Measurements from ENCODE around the gene CPE. TPM values are rescaled to one million over a fixed set of nuclear protein-coding genes. Genes with fewer than 3 reads are reported as not detected.

The CPE gene
- total and polyA plus RNA-seq, 10 of the 15 experiments (the other 5 are each of a cell fraction or from before 2014, with no cell fraction given): 0.05 to 0.14 TPM; not detected in 8

DNA sequence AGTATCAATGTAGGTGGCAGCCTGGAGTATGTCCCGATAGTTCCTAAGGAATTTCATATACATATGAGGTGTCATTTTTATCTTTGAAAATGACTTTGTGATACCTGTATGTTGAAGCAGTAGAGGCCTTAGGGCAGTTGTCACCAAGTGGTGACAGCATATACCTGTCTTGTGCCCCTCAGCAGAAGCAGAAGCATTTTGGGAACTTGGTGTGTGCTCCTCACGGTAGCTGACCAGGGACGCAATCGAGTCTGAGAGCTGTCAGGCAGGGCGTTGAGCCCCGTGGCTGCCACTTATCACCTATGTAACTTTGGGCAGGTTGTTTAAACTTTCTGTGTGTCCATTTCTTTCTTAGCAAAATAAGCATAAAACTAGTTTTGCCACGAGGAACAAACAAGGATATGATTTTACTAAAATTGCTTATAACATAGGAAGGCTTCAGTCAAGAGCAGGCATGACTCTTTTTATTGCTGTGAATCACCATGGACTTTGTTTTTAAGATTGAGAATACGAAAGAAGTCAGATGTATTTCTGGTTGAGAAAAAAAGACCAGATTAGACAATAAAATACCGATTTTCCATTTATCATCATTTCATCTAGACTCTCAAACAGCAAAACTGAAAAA, 161.5 kb downstream of the CPE start (continued):
- TF ChIP-seq, protein P1, sequence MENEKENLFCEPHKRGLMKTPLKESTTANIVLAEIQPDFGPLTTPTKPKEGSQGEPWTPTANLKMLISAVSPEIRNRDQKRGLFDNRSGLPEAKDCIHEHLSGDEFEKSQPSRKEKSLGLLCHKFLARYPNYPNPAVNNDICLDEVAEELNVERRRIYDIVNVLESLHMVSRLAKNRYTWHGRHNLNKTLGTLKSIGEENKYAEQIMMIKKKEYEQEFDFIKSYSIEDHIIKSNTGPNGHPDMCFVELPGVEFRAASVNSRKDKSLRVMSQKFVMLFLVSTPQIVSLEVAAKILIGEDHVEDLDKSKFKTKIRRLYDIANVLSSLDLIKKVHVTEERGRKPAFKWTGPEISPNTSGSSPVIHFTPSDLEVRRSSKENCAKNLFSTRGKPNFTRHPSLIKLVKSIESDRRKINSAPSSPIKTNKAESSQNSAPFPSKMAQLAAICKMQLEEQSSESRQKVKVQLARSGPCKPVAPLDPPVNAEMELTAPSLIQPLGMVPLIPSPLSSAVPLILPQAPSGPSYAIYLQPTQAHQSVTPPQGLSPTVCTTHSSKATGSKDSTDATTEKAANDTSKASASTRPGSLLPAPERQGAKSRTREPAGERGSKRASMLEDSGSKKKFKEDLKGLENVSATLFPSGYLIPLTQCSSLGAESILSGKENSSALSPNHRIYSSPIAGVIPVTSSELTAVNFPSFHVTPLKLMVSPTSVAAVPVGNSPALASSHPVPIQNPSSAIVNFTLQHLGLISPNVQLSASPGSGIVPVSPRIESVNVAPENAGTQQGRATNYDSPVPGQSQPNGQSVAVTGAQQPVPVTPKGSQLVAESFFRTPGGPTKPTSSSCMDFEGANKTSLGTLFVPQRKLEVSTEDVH (IDR thresholded peaks at IDR 0.05; ENCODE audit: low read depth, partially characterized antibody): no peak
- no peak for TF ChIP-seq HDAC6 (IDR thresholded peaks at IDR 0.05; ENCODE audit: unreplicated experiment)
- TF ChIP-seq NBN (IDR thresholded peaks at IDR 0.05): no peak
- TF ChIP-seq CEBPB (IDR thresholded peaks at IDR 0.05; ENCODE audit: borderline replicate concordance in 1 of 2, low read depth in 2 of 2, low read length in 2 of 2): no peak
- TF ChIP-seq, protein P2, sequence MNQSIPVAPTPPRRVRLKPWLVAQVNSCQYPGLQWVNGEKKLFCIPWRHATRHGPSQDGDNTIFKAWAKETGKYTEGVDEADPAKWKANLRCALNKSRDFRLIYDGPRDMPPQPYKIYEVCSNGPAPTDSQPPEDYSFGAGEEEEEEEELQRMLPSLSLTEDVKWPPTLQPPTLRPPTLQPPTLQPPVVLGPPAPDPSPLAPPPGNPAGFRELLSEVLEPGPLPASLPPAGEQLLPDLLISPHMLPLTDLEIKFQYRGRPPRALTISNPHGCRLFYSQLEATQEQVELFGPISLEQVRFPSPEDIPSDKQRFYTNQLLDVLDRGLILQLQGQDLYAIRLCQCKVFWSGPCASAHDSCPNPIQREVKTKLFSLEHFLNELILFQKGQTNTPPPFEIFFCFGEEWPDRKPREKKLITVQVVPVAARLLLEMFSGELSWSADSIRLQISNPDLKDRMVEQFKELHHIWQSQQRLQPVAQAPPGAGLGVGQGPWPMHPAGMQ (IDR thresholded peaks at IDR 0.05; ENCODE audit: borderline replicate concordance): no peak
- no peak for TF ChIP-seq FOS (IDR thresholded peaks at IDR 0.05; ENCODE audit: borderline replicate concordance, extremely low read depth, insufficient read length)
- no peak for TF ChIP-seq ZNF384 (IDR thresholded peaks at IDR 0.05; ENCODE audit: borderline replicate concordance, low read depth, low read length)
- no peak for TF ChIP-seq RCOR1 (conservative IDR thresholded peaks at IDR 0.05; ENCODE audit: low read depth, low read length)
- no peak for TF ChIP-seq PAX5 (IDR thresholded peaks at IDR 0.05; ENCODE audit: borderline replicate concordance, low read depth, low read length)
- TF ChIP-seq MYB (IDR thresholded peaks at IDR 0.05; ENCODE audit: borderline replicate concordance, low read depth, low read length): no peak
- no peak for TF ChIP-seq NR2C1 (IDR thresholded peaks at IDR 0.05)
- TF ChIP-seq EZH2 (IDR thresholded peaks at IDR 0.05; ENCODE audit: borderline replicate concordance, control insufficient read depth, low read depth, low read length): no peak
- no peak for TF ChIP-seq CHD4 (IDR thresholded peaks at IDR 0.05)
- TF ChIP-seq, protein P3, sequence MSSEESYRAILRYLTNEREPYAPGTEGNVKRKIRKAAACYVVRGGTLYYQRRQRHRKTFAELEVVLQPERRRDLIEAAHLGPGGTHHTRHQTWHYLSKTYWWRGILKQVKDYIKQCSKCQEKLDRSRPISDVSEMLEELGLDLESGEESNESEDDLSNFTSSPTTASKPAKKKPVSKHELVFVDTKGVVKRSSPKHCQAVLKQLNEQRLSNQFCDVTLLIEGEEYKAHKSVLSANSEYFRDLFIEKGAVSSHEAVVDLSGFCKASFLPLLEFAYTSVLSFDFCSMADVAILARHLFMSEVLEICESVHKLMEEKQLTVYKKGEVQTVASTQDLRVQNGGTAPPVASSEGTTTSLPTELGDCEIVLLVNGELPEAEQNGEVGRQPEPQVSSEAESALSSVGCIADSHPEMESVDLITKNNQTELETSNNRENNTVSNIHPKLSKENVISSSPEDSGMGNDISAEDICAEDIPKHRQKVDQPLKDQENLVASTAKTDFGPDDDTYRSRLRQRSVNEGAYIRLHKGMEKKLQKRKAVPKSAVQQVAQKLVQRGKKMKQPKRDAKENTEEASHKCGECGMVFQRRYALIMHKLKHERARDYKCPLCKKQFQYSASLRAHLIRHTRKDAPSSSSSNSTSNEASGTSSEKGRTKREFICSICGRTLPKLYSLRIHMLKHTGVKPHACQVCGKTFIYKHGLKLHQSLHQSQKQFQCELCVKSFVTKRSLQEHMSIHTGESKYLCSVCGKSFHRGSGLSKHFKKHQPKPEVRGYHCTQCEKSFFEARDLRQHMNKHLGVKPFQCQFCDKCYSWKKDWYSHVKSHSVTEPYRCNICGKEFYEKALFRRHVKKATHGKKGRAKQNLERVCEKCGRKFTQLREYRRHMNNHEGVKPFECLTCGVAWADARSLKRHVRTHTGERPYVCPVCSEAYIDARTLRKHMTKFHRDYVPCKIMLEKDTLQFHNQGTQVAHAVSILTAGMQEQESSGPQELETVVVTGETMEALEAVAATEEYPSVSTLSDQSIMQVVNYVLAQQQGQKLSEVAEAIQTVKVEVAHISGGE (CRISPR knock-in tag; IDR thresholded peaks at IDR 0.05): no peak
- no peak for TF ChIP-seq BHLHE40 (IDR thresholded peaks at IDR 0.05; ENCODE audit: borderline replicate concordance in 1 of 2, low read depth in 2 of 2, low read length in 1 of 2)
- TF ChIP-seq RAD21 (IDR thresholded peaks at IDR 0.05; ENCODE audit: insufficient read depth, low read depth, low read length): no peak

All from GM12878 (cell line).